Measurements from ENCODE around the gene MYRIP.
"Not testable (repeated sequence)": the region's sequence is repeated elsewhere in the genome, so short reads cannot be mapped to it uniquely, and the experiment has no call there.

The MYRIP gene

DNA sequence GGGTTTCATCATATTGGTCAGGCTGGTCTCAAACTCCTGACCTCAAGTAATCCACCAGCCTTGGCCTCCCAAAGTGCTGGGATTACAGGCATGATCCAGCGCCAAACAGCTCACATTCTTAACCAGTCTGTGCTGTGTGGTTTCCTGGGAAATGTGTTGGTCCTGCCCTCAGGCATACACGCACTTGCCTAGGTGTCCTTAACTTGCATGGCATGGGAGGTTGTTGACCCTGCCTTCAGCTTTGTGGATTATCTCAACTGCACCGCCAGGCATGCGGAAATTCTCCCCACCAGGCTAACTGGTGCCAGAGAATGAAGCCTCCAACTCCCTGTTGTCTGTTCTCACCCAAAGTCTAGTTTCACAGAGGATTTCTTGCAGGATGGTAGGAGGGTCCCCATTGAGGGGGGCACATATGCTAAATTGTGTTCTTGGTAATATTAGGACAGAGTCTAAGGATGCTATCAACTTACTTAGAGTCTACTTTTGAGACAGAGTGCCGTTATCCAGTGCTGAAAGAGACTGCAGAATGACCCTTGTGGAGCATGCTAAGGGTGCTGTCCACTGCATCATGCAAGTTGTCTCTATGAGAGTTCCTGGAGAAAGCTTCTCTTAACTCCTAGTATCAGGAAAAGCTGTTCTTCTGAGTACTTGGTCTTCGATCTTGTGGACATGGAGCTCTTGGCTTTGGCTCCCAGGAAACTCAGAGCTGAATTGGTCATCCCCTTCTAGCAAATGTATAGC, 438.5 kb downstream of the MYRIP start:
- no peak for DNase-seq

DNA sequence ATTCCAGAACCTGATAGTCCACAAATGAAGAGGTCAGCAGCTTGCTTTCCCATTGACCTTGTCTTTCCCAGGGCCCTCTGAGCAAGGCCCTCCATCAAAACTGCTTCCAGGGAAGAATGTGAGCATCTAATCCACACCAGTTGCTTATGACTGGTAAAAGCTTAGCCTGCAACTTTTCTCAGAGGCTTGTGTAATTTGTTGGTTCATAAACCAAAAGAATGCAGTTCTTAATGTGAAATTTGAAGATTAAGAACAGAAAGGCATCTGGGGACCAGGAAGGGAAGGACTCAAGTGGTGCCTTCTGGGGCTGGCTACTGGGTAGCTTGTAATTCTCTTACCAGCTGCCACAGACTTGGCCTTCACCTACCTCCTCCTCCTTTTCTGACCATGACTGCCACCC, 439.2 kb downstream of the MYRIP start:
- DNase-seq, result no peak

DNA sequence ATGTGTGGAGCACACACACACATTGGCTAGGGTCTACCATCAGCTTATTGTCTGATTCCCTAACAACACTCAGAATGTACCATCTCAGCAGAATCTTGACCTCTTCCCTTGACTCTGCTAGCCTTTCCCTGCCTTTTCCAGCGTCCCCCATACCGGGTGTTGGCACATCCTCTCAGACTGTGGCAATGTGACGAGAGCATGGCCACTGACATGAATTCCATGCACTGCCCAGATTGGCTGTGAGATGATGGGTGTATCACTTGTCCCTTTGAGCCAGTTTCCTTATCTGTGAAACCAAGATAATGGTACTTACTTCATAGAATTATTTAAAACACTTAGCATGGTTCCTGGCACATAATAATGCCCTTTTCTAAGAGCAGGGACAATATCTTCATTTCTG, 439.8 kb downstream of the MYRIP start:
- no peak for DNase-seq

DNA sequence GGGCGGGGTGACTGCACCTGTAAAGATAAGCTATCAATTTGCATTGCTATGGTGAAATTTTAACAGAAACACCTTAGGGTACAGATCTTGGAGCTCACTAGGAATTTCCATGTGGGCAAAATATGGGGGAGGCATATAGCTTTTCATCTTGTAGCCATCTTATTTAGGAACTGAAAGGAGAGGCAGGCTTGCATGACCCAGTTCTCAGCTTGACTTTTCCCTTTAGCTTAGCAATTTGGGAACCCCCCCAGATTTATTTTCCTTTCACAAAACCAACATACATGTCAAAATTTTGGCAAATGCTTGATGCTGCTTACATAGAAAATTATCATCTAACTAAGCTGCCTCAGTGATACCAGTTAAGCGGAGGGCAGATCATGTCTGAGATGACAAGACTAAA, 445.1 kb downstream of the MYRIP start:
- DNase-seq, result no peak

- no peak for DNase-seq
Observed at GRCh38 chr3:40254891-40255290, 445.5 kb downstream of the MYRIP start.

DNA sequence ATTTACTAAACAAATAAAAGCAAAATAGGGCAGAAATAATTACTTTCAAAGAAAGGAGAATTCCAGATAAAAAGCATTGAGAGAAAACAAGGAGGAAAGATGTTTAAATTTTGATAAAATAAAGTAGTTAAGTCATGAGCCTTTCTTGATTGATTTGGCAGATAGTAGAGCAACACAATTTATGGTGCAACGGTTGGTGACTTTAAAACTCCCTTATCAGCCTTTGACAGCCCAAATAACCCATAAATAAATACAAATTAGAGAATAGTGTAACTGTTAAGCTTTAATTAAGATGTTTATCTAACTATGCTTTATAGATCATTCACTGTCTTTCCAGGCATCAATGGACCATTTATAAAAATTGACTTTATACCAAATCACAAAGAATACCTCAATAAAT, 446.1 kb downstream of the MYRIP start:
- DNase-seq, result no peak

GRCh38 chr3:40258064-40258463, 448.7 kb downstream of the MYRIP start:
- DNase-seq, result no peak

- DNase-seq, result no peak
Observed at GRCh38 chr3:40258555-40258954, 449.1 kb downstream of the MYRIP start.

DNA sequence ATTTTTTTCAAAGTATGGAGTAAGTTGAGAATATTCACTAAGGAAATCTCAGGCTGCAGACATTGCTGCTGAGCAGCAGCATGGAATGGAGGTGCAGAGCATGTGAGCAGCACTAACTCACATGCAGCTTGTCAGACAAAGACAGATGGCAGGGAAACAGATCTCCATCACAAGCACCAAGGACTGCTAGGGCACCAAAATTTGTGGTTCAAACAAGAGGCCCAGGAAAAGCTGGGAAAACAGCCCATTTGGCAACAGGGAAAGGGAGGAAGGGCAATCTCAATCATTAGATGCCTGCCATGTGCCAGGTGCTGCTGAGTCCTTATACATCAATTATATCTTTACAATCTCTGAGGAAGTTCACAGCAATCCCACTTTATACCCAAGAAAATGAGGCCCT, 452.9 kb downstream of the MYRIP start:
- no peak for DNase-seq

DNA sequence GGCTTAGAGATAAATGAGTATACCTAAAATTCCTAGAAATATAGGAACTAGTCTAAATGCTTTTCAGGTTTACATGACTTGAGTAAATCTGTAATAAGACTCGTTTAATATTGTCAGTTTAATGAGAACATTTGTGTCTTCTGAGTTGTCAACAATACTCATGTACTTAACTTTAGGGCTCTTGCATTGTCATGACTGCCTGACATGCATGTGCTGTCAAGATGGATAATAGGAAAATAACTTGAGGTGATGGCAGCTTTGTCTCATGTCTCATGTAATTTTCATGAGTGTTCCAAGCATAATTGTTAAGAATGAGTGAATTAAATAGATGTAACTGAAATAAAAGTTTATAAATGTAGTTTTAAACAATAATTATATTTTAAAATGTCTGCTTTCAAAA, 455.0 kb downstream of the MYRIP start:
- DNase-seq, result no peak

GRCh38 chr3:40265181-40265580, 455.8 kb downstream of the MYRIP start:
- no peak for DNase-seq

GRCh38 chr3:40267937-40268724, 458.7 kb downstream of the MYRIP start:
- DNase-seq, result no peak

- DNase-seq, result no peak
Observed at GRCh38 chr3:40268802-40269524, 459.6 kb downstream of the MYRIP start.

DNA sequence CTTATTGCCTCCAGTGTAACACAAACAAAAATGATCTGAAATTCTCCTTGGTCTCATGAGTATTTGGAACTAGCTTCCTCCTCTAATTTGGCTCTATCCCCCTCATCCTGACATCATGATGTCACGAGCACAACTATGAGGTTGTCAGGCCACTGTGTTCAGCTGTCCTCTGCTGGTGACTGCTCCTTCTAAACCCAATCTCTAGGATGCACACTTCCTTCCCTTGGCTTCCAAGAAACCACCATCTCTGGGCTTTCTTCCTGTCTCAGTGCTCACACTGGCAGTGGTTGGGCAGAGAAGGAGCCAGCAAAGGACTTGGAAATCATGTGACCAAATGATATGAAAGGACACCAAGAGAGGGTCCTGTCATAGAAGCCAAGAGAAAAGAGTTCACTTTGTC, 469.4 kb downstream of the MYRIP start:
- DNase-seq, result no peak

DNA sequence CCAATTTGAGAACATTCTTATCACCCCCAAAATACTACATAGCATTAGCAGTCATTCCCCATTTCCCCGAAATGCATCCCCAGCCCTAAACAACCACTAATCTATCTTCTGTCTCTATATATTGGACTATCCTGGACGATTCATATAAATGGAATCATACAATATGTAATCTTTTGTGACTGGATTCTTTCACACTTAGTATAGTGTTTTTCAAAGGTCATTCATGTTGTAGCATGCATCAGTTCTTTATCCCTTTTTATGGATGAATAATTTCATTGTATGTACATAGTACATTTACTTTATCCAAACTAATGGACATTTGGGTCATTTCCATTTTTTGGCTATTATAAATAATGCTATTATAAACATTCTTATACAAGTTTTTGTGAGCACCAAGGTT, 472.6 kb downstream of the MYRIP start:
- DNase-seq, result no peak

GRCh38 chr3:40283057-40283456, 473.6 kb downstream of the MYRIP start:
- not testable (repeated sequence) for DNase-seq

GRCh38 chr3:40287248-40287647, 477.8 kb downstream of the MYRIP start:
- DNase-seq, result no peak

GRCh38 chr3:40290396-40290795, 481.0 kb downstream of the MYRIP start:
- no peak for DNase-seq

DNA sequence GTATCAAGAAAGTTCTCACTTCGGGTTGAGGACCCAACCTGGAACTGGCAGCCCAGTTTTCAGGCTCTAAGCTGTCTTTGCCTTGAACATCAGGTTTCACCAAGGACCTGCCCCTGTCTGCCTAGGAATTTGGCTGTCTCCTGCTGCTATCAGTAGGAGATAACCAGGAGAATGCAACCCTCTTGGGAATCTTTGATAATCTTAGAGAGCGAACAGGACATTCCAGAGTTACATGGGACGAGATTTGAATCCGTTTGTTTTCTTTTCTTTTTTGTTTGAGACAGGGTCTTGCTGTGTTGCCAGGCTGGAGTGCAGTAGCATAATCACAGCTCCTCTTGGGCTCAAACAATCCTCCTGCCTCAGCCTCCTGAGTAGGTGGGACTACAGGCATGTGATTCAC, 482.1 kb downstream of the MYRIP start:
- no peak for DNase-seq

- DNase-seq, result no peak
Observed at GRCh38 chr3:40292637-40293349, 483.4 kb downstream of the MYRIP start.

GRCh38 chr3:40294434-40294833, 485.0 kb downstream of the MYRIP start:
- DNase-seq, result no peak

- no peak for DNase-seq
Observed at GRCh38 chr3:40298075-40298474, 488.7 kb downstream of the MYRIP start.

GRCh38 chr3:40299130-40299720, 489.8 kb downstream of the MYRIP start:
- DNase-seq, result no peak

All from DMS79 (cell line).